ENCODE data around the gene TSC22D4. TPM values are rescaled to one million over a fixed set of nuclear protein-coding genes. Genes with fewer than 3 reads are reported as not detected.
A peak's percentile ranks its signal among the peaks of the same experiment; 100 is the strongest.

TSC22D4 gene
- total and polyA plus RNA-seq, 9 of the 15 experiments (the other 6 are each of a cell fraction or from before 2014, with no cell fraction given): 0.37 to 107 (median 28.7) TPM

GRCh38 chr7:100484673-100485045, 5.6 kb upstream of the TSC22D4 start:
- Histone ChIP-seq H3K9me1 (ENCODE audit: control insufficient read depth, insufficient read depth, low read length) (no peaks in the 10 kb centered on the region), H3K27ac (ENCODE audit: extremely low read depth, low read depth, low read length) (no peak overlapping the region), H3K4me1 (replicated peaks in 1 of 2; ENCODE audit: control insufficient read depth in 2 of 2, insufficient read depth in 2 of 2, low read length in 2 of 2) (peaks cover 4 to 71% of the 10 kb centered on the region in 2 experiments; a peak in 4 of 5 replicates), H4K20me1 (replicated peaks; ENCODE audit: control insufficient read depth, insufficient read depth, low read length) (no peaks in the 10 kb centered on the region), H2AFZ (ENCODE audit: low read depth, low read length) (no peak overlapping the region), H3K9me3 (replicated peaks; ENCODE audit: control insufficient read depth, insufficient read depth, low read depth, low read length) (no peaks in the 10 kb centered on the region), H3K36me3 (ENCODE audit: control insufficient read depth, insufficient read depth, low read length) (no peaks in the 10 kb centered on the region), H3K27me3 (ENCODE audit: control insufficient read depth in 2 of 2, insufficient read depth in 2 of 2, low read length in 2 of 2) (no peaks in the 10 kb centered on the region), H3K4me2 (ENCODE audit: insufficient read depth, low read length) (no peak overlapping the region), H3K79me2 (ENCODE audit: control insufficient read depth, insufficient read depth, low read length) (no peaks in the 10 kb centered on the region), H3K9ac (ENCODE audit: insufficient read depth in 1 of 2, low read depth in 2 of 2, low read length in 2 of 2) (no peak overlapping the region), H3K4me3 (no peak overlapping the region)
- no TSS peak for BruUV-seq (replicated peaks)
- ChIA-PET POLR2A (no interaction called here), CTCF (ENCODE audit: low intra/inter-chr PET ratio) (interaction anchor here (0.6 to 3.3 kb wide), 2 partner anchors 29 to 75 kb away, joined by 4 to 30 read pairs; no protein-coding TSS in a partner anchor)
- intact Hi-C loops (cut with micrococcal nuclease) (no loop called here), in situ Hi-C loops (cut with MboI) (no loop called here)
- TF ChIP-seq ZBTB26 (CRISPR knock-in tag; IDR thresholded peaks at IDR 0.05) (0 out of 2 replicates have a peak, but pooled peaks have one; percentile 31), RNF219 (CRISPR knock-in tag; IDR thresholded peaks at IDR 0.05) (no peak), ATF4 (CRISPR knock-in tag; IDR thresholded peaks at IDR 0.05) (no peak)
- no peak for DNase-seq (ENCODE audit: extremely low read depth in 1 of 4, low spot score in 3 of 4)
- WGBS (ENCODE audit: insufficient coverage, low coverage, missing lambda C conversion rate): 75% methylated on average over 6 of the region's 6 CpGs
- peak; percentile 79 for FAIRE-seq
- no peak for ATAC-seq

All from K562 (cell line).